GM21390 (cell line): Measurements from ENCODE around the gene FUT1.
"Not testable (repeated sequence)": the region's sequence is repeated elsewhere in the genome, so short reads cannot be mapped to it uniquely, and the experiment has no call there.

Experiments used
- ATAC-seq: cut with Tn5 transposase; IDR thresholded peaks from one replicate; pipeline ENCODE4 v1.9.1; 2021; ENCODE audit not compliant: unreplicated experiment

FUT1 gene

GRCh38 chr19:48768994-48769713 lies 16.7 kb upstream of the FUT1 start:
- no peak for ATAC-seq

- not testable (repeated sequence) for ATAC-seq
Observed at GRCh38 chr19:48768171-48768753, 15.8 kb upstream of the FUT1 start.

- not testable (repeated sequence) for ATAC-seq
Observed at GRCh38 chr19:48765816-48766215, 13.4 kb upstream of the FUT1 start.

- ATAC-seq = no peak
Observed at GRCh38 chr19:48760504-48761205, 8.2 kb upstream of the FUT1 start.

- no peak for ATAC-seq
Observed at GRCh38 chr19:48757741-48758144, 5.3 kb upstream of the FUT1 start.

GRCh38 chr19:48757089-48757675 lies 4.7 kb upstream of the FUT1 start:
- ATAC-seq = no peak

- ATAC-seq = no peak
Observed at GRCh38 chr19:48756686-48757085, 4.2 kb upstream of the FUT1 start.

- no peak for ATAC-seq
Observed at GRCh38 chr19:48756212-48756611, 3.8 kb upstream of the FUT1 start.

- no peak for ATAC-seq
Observed at GRCh38 chr19:48755787-48756186, 3.3 kb upstream of the FUT1 start.

GRCh38 chr19:48755084-48755641 lies 2.7 kb upstream of the FUT1 start, which contains the start of gene FGF21:
TSS of gene FGF21 (plus strand) at chr19:48755524. CDS start at chr19:48756237, 713 bp downstream.
- no peak for ATAC-seq

GRCh38 chr19:48751845-48752495 lies 471 bp downstream of the FUT1 start:
- ATAC-seq = no peak

- ATAC-seq = no peak
Observed at GRCh38 chr19:48750771-48751504, 1.5 kb downstream of the FUT1 start.

GRCh38 chr19:48750351-48750750 lies 2.1 kb downstream of the FUT1 start:
- no peak for ATAC-seq

GRCh38 chr19:48749571-48750198 lies 2.8 kb downstream of the FUT1 start:
- no peak for ATAC-seq

- ATAC-seq = no peak
Observed at GRCh38 chr19:48746738-48747575, 5.5 kb downstream of the FUT1 start, which contains the start of gene IZUMO1. TSS of gene IZUMO1 (minus strand) at chr19:48746909. CDS start at chr19:48745859, 1,050 bp downstream.

- ATAC-seq = no peak
Observed at GRCh38 chr19:48746110-48746509, 6.3 kb downstream of the FUT1 start.

- no peak for ATAC-seq
Observed at GRCh38 chr19:48745208-48745995, 7.0 kb downstream of the FUT1 start.

- no peak for ATAC-seq
Observed at GRCh38 chr19:48742096-48742495, 10.3 kb downstream of the FUT1 start.
